NCI-H460 (cell line): ENCODE data around the gene RPS6KA5. TPM values are rescaled to one million over a fixed set of nuclear protein-coding genes. Genes with fewer than 3 reads are reported as not detected.

Experiments used
- DNase-seq: peaks from one replicate; pipeline ENCODE4 v3.0.0-alpha.2; 2016; ENCODE audit warnings: low read depth; ENCODE audit errors: extremely low read depth
- small RNA-seq, 2 experiments: library from RNA; depleted of rRNA; stranded (forward); fragments of <200 nt; gene quantifications; one replicate each; pipeline ENCODE3, GENCODE V24; 2014
- total RNA-seq: library from RNA; depleted of rRNA; stranded (reverse); fragments of >200 nt; shearing (Covaris generic); gene quantifications from 2 replicates; pipeline ENCODE4 v1.2.3, GENCODE V29; 2014; rRNA removed

RPS6KA5 gene
- total RNA-seq, 1 experiment from 2014 or later = 4.6 TPM

DNA sequence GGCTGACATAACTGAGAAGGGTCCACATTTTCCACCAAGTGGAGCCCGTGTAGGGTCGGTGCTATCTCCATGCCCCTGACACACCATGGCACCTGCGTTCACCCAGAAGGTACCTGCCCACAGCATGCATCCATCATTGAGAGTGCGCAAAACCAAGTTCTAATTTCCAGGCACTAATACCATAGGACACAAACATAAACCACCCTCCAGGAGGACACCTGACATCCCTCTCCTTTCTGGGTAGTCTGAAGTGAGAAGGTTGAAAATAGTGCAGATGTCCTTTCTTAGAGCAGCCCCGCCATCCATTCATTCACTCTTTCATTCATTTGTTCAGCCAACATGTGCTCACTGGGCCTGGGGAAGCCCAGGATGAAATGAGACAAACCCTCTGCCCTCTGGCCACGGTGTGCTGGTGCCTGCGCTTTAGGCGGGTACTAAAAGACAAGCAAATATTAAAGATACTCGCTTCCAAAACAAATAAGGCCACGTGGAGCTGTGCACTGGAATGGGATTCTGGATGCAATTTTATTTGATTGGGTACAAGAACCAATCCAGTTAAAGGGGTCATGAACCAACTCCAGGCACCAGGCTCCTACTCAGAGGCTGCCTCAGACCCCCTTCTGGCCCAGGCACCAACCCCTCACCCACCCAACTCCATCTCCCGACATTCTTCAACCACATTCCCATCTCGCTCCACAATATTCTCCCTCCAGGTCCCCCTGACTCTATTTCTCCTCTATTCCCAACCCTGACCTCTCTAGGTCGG is 245.5 kb downstream of the RPS6KA5 start:
- DNase-seq = no peak

DNA sequence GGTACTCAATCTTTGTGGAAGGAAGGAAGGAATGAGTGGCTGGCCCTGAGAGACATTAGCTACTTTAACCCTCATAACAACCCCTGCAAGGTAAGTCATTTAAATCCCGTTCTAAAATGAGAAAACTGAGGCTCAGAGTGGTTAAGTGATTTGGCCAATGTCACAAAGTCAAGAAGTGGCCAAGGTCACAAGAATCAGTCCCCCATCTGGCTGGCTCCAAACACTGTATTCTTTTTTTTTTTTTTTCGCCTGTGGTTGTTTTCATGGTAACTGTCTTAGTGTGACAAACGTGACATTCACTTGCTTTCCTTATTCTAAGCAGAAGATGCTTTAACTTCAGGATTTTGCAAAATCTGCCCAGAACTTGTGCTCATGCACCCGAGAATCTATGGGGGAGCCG is 247.0 kb downstream of the RPS6KA5 start:
- DNase-seq = no peak

DNA sequence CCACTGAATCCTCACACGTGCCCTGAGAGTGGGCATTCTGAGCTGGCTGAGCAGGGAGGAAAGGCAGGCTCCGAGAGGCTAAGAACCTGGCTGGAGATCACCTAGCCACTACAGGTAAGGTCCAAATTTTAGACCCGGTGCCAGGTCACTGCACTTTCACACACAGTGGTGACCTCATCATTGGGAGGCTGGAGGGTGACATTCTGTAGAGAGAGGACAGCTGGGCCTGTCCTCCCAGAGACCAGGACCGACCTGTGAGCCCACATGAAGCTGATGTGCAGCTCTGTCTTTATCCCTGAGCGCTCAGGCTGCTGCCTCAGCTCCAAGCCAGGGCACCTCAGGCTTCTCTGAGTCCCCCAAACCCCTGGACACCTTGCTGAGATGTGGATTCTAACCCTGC is 248.3 kb downstream of the RPS6KA5 start:
- no peak for DNase-seq

DNA sequence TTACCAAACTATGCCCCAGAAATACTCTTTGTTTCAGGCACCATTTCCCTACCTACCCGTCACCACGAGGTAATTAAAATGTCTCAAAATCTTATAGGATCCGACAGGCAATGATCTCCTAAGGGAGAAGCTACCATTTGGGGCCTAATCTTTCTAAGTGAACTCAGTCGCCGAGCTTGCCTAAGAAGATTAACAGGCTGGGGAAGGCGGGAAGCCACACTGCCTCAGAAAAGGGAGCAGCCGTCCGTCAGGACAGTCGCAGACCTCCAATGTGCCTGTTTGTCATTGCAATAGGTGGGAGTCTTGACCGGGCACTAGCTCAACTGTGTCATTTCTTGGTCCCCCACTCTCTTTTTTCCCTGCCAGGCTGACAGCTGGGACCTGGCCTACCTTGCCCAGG is 248.8 kb downstream of the RPS6KA5 start:
- no peak for DNase-seq

DNA sequence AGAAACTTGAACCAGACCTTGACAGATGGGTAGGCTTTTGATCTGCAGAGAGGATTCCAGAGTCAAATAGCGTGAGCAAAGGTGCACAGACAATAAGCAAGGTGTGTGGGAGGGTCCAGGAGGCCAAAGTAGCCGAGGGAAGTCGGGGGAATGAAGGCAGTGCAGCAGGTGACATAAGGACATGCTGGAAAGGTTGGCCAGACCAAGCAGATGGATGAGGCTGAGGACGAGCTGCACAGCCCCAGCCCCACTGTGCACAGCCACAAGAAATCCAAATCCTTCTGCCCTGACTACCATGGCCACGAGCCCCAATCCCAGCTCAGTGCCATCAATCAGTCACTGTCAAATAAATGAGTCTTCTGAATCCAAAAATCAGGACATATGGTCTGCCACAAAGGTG is 249.6 kb downstream of the RPS6KA5 start:
- no peak for DNase-seq

DNA sequence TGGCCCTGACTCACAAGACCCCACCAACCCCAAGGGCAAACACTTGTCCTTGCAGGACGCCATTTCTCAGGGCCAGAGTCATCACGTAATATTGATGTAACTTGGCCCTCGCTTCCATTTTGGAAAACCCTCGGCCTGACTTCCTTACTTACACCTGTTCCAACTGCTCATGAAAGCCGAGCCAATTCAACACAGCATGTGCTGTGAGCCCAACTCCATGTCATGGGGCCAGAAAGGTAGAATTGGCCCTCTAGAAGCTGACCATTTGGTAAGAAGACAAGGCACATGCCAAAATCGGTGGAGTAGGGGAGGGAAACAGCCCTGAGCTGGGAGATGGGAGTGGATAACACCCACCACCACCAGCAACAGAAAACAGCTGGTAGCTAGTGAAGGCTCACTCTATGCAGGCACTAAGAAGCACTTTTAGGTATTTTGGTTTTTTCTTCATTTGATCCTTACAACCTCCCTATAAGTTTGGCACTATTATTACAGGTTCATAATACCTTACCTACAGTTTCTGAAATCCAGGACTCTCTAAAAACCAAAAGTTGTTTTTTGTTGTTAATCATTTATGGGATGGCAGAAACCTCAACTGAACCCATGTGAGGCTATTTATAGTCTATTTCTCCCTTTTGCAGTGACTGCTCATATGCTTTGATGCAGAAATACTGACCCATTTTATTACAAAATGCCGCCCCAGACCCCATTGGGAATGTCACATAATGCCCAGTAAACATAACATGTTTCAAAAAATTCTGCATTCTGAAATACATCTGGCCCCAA is 250.7 kb downstream of the RPS6KA5 start:
- DNase-seq = no peak

DNA sequence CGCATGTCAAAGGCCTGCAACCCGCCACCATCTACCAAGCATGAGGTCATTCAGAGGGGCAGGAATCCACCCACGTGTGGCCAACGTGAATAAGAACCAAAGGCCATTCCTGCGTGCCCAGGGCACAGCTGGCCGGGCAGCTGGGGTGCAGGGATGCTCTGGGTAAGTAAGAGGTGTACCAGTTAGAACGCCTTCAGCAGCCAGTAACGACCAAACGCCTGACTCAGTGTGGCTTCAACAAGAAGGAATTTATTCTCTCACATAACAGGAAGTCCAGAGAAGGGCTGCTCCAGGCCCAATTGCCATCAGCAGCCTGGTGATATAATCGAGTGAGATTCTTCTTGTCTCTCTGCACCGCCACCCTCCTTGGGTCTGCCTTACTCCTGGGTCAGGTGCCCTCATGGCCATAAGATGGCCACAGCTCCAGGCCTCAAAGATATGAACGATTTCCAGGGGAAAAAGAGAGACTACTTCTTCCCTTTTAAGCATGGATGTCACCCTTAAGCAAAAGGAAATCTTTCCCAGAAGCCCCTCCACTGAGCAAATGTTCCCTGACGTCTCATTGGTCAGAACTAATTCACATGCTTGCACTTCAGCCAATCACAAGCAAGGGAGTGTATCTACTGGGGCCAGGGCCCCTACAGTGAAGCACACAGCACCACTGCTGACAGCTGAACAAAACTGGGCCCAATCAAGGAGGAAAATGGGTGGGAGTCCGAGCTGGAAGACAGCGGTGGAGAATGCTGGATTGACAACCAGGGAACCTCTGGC is 251.5 kb downstream of the RPS6KA5 start:
- no peak for DNase-seq

DNA sequence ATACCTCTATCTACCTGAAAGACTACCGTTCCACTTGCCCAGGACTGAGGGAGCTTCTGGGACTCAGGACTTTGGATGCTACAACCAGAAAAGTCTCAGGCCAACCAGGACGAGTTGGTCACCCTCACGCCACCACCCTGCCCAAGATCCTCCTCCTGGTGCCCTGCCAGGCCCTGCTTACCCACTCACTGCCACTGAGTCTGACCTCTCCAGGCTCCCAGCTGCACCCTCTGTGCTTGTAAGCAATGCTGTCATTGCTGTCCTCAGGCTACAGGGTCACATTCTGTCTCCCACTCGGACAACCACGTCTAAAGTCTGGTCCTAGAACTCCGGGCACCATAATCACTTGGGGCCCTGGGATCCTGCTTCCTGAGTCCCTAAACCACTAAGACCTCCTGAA is 253.4 kb downstream of the RPS6KA5 start:
- no peak for DNase-seq

DNA sequence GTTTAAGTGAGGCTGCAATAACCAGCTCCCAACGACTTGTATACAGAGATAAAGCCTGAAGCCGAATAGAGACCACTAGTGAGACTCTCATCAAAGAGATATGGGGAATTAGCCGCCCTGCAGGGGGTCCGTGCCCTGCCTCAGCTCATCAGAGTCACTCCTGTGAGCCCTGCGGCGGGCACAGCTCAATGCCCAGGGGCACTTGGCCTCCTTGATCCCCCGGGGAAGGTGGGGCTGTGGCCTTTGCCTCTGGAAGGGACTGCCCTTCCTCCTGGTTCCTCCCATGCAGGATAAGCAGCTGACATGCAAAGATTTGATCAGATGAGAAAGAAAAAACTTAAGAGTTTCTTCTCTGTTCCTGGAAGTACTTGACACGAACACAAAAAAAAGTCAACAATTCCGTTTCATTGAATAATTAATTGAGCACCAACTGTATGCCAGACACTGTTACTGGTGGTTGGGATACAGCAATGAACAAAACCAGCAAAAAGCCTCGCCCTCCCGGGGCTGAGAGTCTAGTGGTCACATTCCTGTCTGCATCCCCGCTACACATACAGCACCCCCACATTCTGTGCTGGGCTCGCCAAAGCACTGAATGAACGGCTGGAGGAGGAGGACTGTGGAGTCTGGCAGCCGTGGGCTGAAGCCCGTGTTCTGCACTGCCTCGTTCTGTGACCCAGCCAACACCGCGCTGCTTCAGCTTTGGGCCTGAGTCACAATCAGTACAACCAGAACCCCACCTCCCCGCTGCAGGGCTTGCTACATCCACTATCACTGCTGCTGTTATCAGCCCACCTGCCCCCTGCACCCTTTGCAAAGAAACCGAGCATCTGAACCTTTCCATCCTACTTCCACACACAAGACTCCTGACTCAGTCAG is 254.5 kb downstream of the RPS6KA5 start:
- DNase-seq = no peak

DNA sequence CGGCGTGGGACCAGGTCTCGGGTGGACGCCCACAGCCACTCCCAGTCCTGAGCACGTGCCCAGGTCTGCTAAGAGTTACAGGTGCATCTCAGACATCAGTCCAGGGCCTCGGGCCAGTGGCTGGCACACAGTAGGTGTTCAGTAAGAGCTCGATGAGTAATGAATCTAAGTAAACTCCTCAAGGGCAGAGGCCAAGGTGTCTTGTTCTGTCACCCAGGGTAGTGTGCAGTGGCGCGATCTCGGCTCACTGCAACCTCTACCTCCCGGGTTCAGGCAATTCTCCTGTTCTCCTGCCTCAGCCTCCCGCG is 255.4 kb downstream of the RPS6KA5 start:
- DNase-seq = no peak

DNA sequence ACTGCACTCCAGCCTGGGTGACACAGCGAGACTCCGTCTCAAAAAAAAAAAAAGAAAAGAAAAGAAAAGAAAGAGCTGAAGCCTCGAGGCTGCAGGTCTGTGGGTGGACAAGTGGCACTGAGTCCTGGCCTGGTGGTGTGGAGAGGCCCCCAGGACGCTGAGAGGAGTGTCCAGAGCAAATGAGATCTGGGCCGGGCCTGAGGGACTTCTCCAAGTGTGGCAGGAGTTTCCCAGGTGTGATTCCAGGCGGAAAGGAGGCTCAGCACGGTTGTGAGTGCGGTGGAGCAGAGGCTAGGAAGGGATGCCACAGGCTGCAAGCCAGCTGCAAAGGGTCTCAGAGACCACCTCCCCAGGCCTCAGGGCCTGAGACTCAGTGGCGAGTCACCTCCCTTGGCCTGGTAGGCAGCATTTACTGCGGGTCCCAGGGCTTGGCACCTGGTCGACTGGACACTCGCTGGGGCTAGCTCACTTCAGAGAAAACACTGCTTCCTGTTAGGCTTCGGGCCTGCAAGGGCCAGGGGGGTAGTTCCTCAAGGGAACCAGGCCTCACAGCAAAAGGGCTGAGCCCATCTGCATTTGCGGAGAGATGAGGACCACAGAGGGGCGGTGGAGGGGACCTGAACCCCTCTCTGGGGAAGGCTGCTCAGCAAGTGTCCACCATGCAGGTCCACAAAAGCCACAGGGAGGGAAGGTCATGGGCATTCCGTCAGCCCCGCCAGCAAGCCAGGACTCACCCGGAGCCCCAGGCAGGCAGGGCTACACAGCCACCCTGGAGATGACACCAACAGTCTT is 256.0 kb downstream of the RPS6KA5 start:
- no peak for DNase-seq

DNA sequence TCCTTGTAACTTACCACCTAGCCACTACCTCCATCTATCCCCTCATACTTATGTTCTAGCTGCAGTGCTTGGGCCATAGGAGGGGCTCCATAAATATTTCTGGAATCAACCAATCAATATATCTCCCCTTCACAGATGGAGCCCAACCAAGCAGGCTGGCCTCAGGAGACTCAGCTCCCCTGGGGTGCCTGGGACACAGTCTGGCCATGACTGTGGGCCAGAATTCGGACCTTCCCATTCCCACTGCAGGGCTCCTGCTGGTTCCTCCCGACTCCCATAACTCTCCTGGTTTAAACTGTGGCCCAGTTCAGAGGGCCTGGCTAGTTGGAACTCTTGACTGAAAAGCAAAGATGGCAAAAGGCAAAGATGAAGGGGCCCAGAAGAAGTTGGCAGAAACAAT is 257.2 kb downstream of the RPS6KA5 start:
- DNase-seq = no peak

DNA sequence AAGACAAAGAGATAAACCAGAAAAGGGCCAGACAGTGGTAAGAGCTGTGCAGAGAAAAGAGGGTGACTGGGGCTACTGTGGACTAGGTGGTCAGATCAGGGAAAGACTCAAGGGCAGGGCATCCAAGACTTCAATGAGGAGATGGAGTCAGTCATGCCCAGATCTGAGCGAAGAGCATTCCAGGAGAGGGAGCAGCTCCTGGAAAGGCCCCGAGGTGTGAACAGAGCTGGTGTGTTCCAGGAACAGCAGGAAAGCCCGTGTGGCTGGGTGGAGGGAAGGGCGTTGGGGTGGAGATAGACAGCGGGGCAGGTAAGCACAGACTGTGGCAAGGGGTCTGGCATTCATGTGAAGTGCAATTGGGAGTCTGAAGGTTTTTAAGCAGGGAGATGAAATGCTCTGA is 261.0 kb downstream of the RPS6KA5 start:
- no peak for DNase-seq

DNA sequence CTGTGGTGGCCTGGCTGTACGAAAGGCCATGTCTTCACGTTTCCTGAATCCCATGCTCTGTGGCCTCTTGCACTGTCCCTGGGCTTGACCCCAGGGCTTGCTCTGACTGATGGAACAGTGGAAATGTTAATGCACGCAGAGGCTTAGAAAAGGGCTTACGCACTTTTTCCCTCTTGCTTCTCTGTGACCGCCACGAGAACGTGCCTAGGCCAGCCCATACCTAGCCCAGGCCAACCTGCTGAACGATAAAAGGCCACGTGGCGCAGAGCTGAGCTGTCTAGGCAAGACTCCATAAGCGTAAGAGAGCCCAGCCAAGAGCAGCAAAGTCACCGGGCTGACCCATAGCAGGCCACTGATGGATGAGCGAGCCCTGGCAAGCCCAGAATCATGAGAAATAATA is 262.5 kb downstream of the RPS6KA5 start:
- DNase-seq = no peak

Small RNA genes lying within 50 kb of the gene (small RNA-seq; reads per million reads assigned to genes)
- gene RNU7-30P = 0 reads per million in 2 experiments

Other genes with a start within 250 kb of the RPS6KA5 start
- 35.0 and 40.9 TPM in 2 replicates for gene TTC7B, start 244.2 kb downstream of the RPS6KA5 start, total RNA-seq
- gene DGLUCY, start 53.4 kb upstream of the RPS6KA5 start, total RNA-seq = 3.9 and 8.3 TPM in 2 replicates
- not detected in 2 replicates for gene GPR68, start 184.1 kb upstream of the RPS6KA5 start, total RNA-seq